ENCODE results near the gene LRP1-AS.

The LRP1-AS gene

DNA sequence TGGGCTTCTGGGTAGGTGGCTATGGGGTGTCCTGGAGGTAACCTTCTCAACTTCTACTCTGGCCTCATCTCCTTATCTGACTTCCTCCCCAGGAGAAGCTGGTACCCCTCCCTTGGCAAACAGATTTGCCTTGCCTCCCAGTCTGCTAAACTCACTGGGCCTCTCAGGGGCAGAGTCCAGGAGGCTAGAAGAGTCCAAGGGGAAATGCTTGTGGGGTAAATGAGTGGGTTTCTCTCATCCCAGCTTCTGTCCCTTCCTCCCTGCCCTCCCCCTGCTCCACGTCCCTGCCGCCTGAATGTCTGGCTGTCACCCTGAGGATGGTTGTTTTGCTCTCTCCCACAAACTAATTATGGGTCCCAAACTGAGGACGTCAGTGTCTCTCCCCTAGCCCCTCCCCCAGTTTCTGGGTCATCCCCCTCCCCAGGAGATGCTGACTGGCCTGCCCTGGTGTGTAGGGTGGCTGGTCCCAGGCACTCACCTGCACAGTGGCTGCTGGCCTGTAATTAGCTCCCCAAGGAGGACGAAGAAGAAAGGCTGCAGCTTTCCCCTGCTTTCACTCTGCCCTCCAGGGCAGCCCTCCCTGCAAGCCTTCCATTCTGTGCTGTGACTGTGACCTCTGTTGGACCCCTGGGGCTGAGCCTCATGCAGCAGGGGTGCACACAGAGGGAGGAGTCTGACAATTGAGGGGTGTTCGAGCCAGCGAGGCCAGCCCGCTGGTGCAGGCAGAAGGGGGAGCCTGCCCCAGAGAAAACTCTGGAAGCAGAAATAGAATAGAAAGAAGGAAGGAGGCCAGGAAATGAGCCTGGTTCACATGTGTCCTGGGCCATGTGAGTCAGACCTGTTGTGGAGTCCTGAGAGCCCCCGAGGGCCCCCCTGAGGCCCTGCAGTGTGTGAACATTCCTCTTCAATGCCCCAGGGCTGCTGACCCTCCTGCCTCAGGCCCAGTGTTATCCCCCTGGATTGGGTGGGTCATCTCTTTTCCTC is at the start of gene LRP1-AS:
LRP1-AS (minus strand) TSS at position 659 of the 984 bp plus-strand sequence.
- DNase-seq (ENCODE audit: low read depth), result peak; percentile 50
- H3K4me3 ChIP-seq (ENCODE audit: low read depth, low read length), result no peak within 1 kb of the TSS

DNA sequence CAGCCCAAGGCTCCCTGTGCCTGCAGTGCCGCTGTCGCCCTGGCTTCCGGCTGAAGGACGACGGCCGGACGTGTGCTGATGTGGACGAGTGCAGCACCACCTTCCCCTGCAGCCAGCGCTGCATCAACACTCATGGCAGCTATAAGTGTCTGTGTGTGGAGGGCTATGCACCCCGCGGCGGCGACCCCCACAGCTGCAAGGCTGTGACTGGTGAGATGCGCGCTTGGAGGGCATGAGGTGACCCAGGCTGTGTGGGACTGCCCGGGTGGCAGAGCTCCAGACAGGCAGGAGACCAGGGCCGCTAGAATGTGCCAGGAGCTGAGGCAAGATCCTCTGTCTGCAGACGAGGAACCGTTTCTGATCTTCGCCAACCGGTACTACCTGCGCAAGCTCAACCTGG is 49.5 kb upstream of the LRP1-AS start:
- no peak for DNase-seq (ENCODE audit: low read depth)
- no peak overlapping the region for H3K4me3 ChIP-seq (ENCODE audit: low read depth, low read length)
- TF ChIP-seq, protein P1, sequence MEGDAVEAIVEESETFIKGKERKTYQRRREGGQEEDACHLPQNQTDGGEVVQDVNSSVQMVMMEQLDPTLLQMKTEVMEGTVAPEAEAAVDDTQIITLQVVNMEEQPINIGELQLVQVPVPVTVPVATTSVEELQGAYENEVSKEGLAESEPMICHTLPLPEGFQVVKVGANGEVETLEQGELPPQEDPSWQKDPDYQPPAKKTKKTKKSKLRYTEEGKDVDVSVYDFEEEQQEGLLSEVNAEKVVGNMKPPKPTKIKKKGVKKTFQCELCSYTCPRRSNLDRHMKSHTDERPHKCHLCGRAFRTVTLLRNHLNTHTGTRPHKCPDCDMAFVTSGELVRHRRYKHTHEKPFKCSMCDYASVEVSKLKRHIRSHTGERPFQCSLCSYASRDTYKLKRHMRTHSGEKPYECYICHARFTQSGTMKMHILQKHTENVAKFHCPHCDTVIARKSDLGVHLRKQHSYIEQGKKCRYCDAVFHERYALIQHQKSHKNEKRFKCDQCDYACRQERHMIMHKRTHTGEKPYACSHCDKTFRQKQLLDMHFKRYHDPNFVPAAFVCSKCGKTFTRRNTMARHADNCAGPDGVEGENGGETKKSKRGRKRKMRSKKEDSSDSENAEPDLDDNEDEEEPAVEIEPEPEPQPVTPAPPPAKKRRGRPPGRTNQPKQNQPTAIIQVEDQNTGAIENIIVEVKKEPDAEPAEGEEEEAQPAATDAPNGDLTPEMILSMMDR (IDR thresholded peaks at IDR 0.05; ENCODE audit: low read depth, low read length), result no peak
- TF ChIP-seq MYC (IDR thresholded peaks at IDR 0.05; ENCODE audit: low read depth, low read length), result no peak
- TF ChIP-seq, protein P2, sequence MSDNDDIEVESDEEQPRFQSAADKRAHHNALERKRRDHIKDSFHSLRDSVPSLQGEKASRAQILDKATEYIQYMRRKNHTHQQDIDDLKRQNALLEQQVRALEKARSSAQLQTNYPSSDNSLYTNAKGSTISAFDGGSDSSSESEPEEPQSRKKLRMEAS (IDR thresholded peaks at IDR 0.05; ENCODE audit: low read depth, low read length), result no peak
- no peak for TF ChIP-seq POLR2A (IDR thresholded peaks at IDR 0.05; ENCODE audit: extremely low read depth, insufficient read length)

More for the DNA sequence above, at the start of gene LRP1-AS:
- TF ChIP-seq, protein P1 (IDR thresholded peaks at IDR 0.05; ENCODE audit: low read depth, low read length), result no peak
- TF ChIP-seq, protein P2 (IDR thresholded peaks at IDR 0.05; ENCODE audit: low read depth, low read length), result peak; percentile 56; the same call in 1 of the 2 replicates

DNA sequence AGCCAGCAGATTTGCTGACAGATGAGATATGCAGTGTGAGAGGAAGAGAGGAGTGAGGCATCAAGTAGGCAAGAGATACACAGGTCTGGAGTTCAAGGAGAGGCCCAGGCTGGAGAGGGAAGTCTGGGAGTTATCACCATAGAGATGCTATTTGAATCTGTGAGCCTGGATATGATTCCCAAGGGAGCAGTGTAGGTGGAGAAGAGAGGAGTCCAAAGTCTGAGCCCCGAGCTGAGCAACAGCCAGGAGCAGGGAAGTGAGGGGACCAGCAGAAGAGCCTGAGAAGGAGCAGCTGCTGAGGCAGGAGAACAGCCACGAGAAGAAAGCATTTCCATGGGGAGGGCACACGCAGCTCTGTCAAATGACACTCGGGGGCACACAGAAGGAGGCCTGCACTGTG is 49.0 kb upstream of the LRP1-AS start:
- H3K4me3 ChIP-seq (ENCODE audit: low read depth, low read length), result no peak overlapping the region
- DNase-seq (ENCODE audit: low read depth), result no peak
- TF ChIP-seq POLR2A (IDR thresholded peaks at IDR 0.05; ENCODE audit: extremely low read depth, insufficient read length), result no peak
- TF ChIP-seq, protein P1 (IDR thresholded peaks at IDR 0.05; ENCODE audit: low read depth, low read length), result no peak
- TF ChIP-seq, protein P2 (IDR thresholded peaks at IDR 0.05; ENCODE audit: low read depth, low read length), result no peak
- TF ChIP-seq MYC (IDR thresholded peaks at IDR 0.05; ENCODE audit: low read depth, low read length), result no peak

DNA sequence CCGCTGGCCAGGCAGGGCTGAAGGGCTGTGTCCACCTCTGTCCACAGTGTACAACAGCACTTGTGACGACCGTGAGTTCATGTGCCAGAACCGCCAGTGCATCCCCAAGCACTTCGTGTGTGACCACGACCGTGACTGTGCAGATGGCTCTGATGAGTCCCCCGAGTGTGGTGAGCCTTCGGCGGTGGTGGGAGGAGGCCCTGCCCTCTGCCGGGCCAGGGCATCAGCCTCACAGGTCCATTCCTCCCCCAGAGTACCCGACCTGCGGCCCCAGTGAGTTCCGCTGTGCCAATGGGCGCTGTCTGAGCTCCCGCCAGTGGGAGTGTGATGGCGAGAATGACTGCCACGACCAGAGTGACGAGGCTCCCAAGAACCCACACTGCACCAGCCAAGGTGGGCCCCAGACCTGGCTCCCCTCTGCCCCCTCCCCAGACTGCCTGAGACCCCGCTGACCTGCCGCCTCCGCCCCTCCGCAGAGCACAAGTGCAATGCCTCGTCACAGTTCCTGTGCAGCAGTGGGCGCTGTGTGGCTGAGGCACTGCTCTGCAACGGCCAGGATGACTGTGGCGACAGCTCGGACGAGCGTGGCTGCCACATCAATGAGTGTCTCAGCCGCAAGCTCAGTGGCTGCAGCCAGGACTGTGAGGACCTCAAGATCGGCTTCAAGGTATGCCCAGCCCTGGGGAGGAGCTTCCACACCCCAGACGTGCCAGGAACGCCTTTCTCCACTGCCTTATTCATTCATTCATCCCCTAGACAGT is 48.4 kb upstream of the LRP1-AS start:
- H3K4me3 ChIP-seq (ENCODE audit: low read depth, low read length), result no peak overlapping the region
- TF ChIP-seq POLR2A (IDR thresholded peaks at IDR 0.05; ENCODE audit: extremely low read depth, insufficient read length), result no peak
- TF ChIP-seq, protein P1 (IDR thresholded peaks at IDR 0.05; ENCODE audit: low read depth, low read length), result peak; percentile 54
- DNase-seq (ENCODE audit: low read depth), result peak; percentile 56

DNA sequence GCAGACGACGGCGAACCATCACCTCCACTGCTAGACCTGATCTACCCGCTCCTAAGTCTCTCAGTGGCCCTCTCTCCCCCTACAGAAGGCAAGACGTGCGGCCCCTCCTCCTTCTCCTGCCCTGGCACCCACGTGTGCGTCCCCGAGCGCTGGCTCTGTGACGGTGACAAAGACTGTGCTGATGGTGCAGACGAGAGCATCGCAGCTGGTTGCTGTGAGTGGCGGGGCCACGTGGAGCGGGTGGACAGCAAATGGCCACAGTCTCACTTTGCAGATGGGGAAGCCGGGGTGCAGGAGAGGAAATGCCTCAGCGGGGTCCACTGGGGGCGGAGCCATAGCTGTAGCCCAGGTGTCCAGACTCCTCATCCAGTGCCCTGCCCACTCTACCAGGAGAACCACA is 47.8 kb upstream of the LRP1-AS start:
- no peak for TF ChIP-seq POLR2A (IDR thresholded peaks at IDR 0.05; ENCODE audit: extremely low read depth, insufficient read length)
- TF ChIP-seq, protein P2 (IDR thresholded peaks at IDR 0.05; ENCODE audit: low read depth, low read length), result no peak
- TF ChIP-seq MYC (IDR thresholded peaks at IDR 0.05; ENCODE audit: low read depth, low read length), result no peak
- TF ChIP-seq, protein P1 (IDR thresholded peaks at IDR 0.05; ENCODE audit: low read depth, low read length), result no peak
- H3K4me3 ChIP-seq (ENCODE audit: low read depth, low read length), result no peak overlapping the region
- DNase-seq (ENCODE audit: low read depth), result no peak
